IMR-90 (cell line): ENCODE measurements around the gene NPLOC4. TPM values are rescaled to one million over a fixed set of nuclear protein-coding genes. Genes with fewer than 3 reads are reported as not detected.
A peak's percentile ranks its signal among the peaks of the same experiment; 100 is the strongest.

Source experiments
- ATAC-seq: fragments of 200-7000 bp; cut with Tn5 transposase; 2 replicates; pipeline ENCODE4 v1.9.1; 2020; ENCODE audit warnings: low read depth, mild to moderate bottlenecking, moderate library complexity
- Bru-seq: library from RNA; stranded (reverse); fragments of 400-500 nt; gene quantifications from one replicate; lab custom pipeline; 2021; lab: Mats Ljungman, UMichigan
- BruChase-seq, 2 experiments: library from RNA; stranded (reverse); fragments of 400-500 nt; gene quantifications; one replicate each; lab custom pipeline; 2021; lab: Mats Ljungman, UMichigan
- BruUV-seq: library from RNA; stranded (reverse); fragments of 400-500 nt; replicated peaks from 2 replicates; lab custom pipeline; 2021; lab: Mats Ljungman, UMichigan
- CTCF ChIA-PET: fragments of 300-600 bp; formaldehyde crosslinking; extraction: SDS; loops from one replicate; lab custom pipeline; 2021; ENCODE audit warnings: antibody characterized with exemption; lab: Yijun Ruan, JAX
- POLR2A ChIA-PET: fragments of 300-600 bp; sonication (Branson Sonifier 250); formaldehyde crosslinking; loops from one replicate; lab custom pipeline; 2022; ENCODE audit warnings: antibody characterized with exemption; ENCODE audit not compliant: unreplicated experiment; lab: Charles Lee
- DNase-seq: peaks from one replicate; pipeline ENCODE4 v3.0.0; 2013
- H2AFZ ChIP-seq: replicated peaks from 2 replicates; pipeline ENCODE3; 2013; ENCODE audit warnings: low read length, mild to moderate bottlenecking; ENCODE audit not compliant: poor library complexity
- H2AK5ac ChIP-seq: 2 replicates; pipeline ENCODE4 v1.6.1; 2013; ENCODE audit warnings: low read depth, low read length, inconsistent platforms
- H2AK9ac ChIP-seq: replicated peaks from 2 replicates; pipeline ENCODE3; 2013; ENCODE audit warnings: mild to moderate bottlenecking, low read depth, low read length, moderate library complexity; ENCODE audit not compliant: poor library complexity
- H2BK120ac ChIP-seq: 2 replicates; pipeline ENCODE4 v1.6.1; 2013; ENCODE audit warnings: low read depth, low read length, inconsistent platforms
- H2BK15ac ChIP-seq: 3 replicates; pipeline ENCODE4 v1.6.1; 2013; ENCODE audit warnings: low read depth, low read length, inconsistent platforms
- H2BK20ac ChIP-seq: 2 replicates; pipeline ENCODE4 v1.6.1; 2013; ENCODE audit warnings: low read depth, mild to moderate bottlenecking, inconsistent platforms, low read length, moderate library complexity
- H2BK5ac ChIP-seq: 2 replicates; pipeline ENCODE4 v1.6.1; 2013; ENCODE audit warnings: mild to moderate bottlenecking, low read depth, low read length, inconsistent platforms; ENCODE audit not compliant: poor library complexity, severe bottlenecking
- H3K14ac ChIP-seq: replicated peaks from 2 replicates; pipeline ENCODE4 v1.6.1; 2013; ENCODE audit warnings: low read depth, low read length, inconsistent platforms
- H3K18ac ChIP-seq: 2 replicates; pipeline ENCODE4 v1.6.1; 2013; ENCODE audit warnings: low read depth, low read length, control low read depth
- H3K23ac ChIP-seq: 2 replicates; pipeline ENCODE4 v1.6.1; 2013; ENCODE audit warnings: low read depth, low read length, inconsistent platforms
- H3K27ac ChIP-seq: 2 replicates; pipeline ENCODE4 v1.5.1; 2013; ENCODE audit warnings: mild to moderate bottlenecking, control low read depth, low read length; ENCODE audit not compliant: insufficient read depth
- H3K27me3 ChIP-seq: 2 replicates; pipeline ENCODE4 v1.6.1; 2013; ENCODE audit warnings: low read length; ENCODE audit not compliant: control insufficient read depth, insufficient read depth
- H3K36me3 ChIP-seq: 2 replicates; pipeline ENCODE4 v1.6.1; 2013; ENCODE audit warnings: low read length, mixed read lengths; ENCODE audit not compliant: control insufficient read depth, insufficient read depth
- H3K4ac ChIP-seq: 2 replicates; pipeline ENCODE4 v1.6.1; 2013; ENCODE audit warnings: low read depth, low read length, inconsistent platforms
- H3K4me1 ChIP-seq: 2 replicates; pipeline ENCODE4 v1.6.1; 2013; ENCODE audit warnings: low read length, mixed read lengths; ENCODE audit not compliant: control insufficient read depth, insufficient read depth
- H3K4me2 ChIP-seq: 2 replicates; pipeline ENCODE4 v1.6.1; 2013; ENCODE audit warnings: low read depth, mild to moderate bottlenecking, control low read depth, low read length, moderate library complexity
- H3K4me3 ChIP-seq: 2 replicates; pipeline ENCODE4 v1.5.1; 2013; ENCODE audit warnings: low read depth, mild to moderate bottlenecking, control low read depth, low read length, moderate library complexity; ENCODE audit not compliant: insufficient read depth
- H3K56ac ChIP-seq: 2 replicates; pipeline ENCODE4 v1.6.1; 2013; ENCODE audit warnings: low read length, inconsistent platforms; ENCODE audit not compliant: insufficient read depth; ENCODE audit errors: extremely low read depth
- H3K79me1 ChIP-seq, 2 experiments: 2 replicates each; pipeline ENCODE4 v1.6.1; 2013; ENCODE audit warnings: low read length in 2 of 2, inconsistent platforms in 1 of 2, low read depth in 1 of 2
- H3K9ac ChIP-seq: 2 replicates; pipeline ENCODE4 v1.6.1; 2013; ENCODE audit warnings: low read depth, low read length, control low read depth
- H3K9me1 ChIP-seq: 2 replicates; pipeline ENCODE4 v1.6.1; 2013; ENCODE audit warnings: low read length, inconsistent platforms; ENCODE audit not compliant: insufficient read depth
- H3K9me3 ChIP-seq: 2 replicates; pipeline ENCODE4 v1.6.1; 2013; ENCODE audit warnings: low read length; ENCODE audit not compliant: control insufficient read depth, insufficient read depth
- H4K20me1 ChIP-seq: 2 replicates; pipeline ENCODE4 v1.6.1; 2013; ENCODE audit warnings: low read length, inconsistent platforms; ENCODE audit not compliant: insufficient read depth
- H4K5ac ChIP-seq: 2 replicates; pipeline ENCODE4 v1.6.1; 2013; ENCODE audit warnings: mild to moderate bottlenecking, low read depth, low read length, control low read depth
- H4K8ac ChIP-seq, 2 experiments: 2 replicates each; pipeline ENCODE4 v1.6.1; 2013; ENCODE audit warnings: low read depth in 2 of 2, low read length in 2 of 2, control low read depth in 1 of 2, inconsistent platforms in 1 of 2
- H4K91ac ChIP-seq: 2 replicates; pipeline ENCODE4 v1.6.1; 2013; ENCODE audit warnings: low read depth, low read length, inconsistent platforms; ENCODE audit not compliant: insufficient read depth
- CEBPB ChIP-seq: IDR thresholded peaks from 2 replicates; pipeline ENCODE4 v1.6.1; 2012; ENCODE audit warnings: low read depth, low read length, improper control_type of control experiment
- CHD1 ChIP-seq: IDR thresholded peaks from 2 replicates; pipeline ENCODE4 v1.6.1; 2012; ENCODE audit warnings: low read depth, low read length, improper control_type of control experiment
- CTCF ChIP-seq: conservative IDR thresholded peaks from 2 replicates; pipeline ENCODE4 v1.5.1; 2012; ENCODE audit warnings: mild to moderate bottlenecking, low read depth, low read length, improper control_type of control experiment
- ELK1 ChIP-seq: fragments of 150-350 bp; IDR thresholded peaks from 2 replicates; pipeline ENCODE4 v1.6.1; 2016; ENCODE audit warnings: low read depth, mild to moderate bottlenecking, low read length, moderate library complexity, borderline replicate concordance
- FOS ChIP-seq: fragments of 150-350 bp; IDR thresholded peaks from 2 replicates; pipeline ENCODE4 v1.6.1; 2016; ENCODE audit warnings: low read depth, low read length
- MAFK ChIP-seq: IDR thresholded peaks from 2 replicates; pipeline ENCODE4 v1.6.1; 2012; ENCODE audit warnings: low read depth, low read length, improper control_type of control experiment
- MXI1 ChIP-seq: IDR thresholded peaks from 2 replicates; pipeline ENCODE4 v1.6.1; 2012; ENCODE audit warnings: low read depth, mild to moderate bottlenecking, low read length, moderate library complexity, borderline replicate concordance
- POLR2A ChIP-seq: IDR thresholded peaks from 2 replicates; pipeline ENCODE4 v1.6.1; 2012; ENCODE audit warnings: mild to moderate bottlenecking, low read depth, low read length
- RAD21 ChIP-seq: IDR thresholded peaks from 2 replicates; pipeline ENCODE4 v1.6.1; 2012; ENCODE audit warnings: low read length, improper control_type of control experiment
- RFX5 ChIP-seq: IDR thresholded peaks from 2 replicates; pipeline ENCODE4 v1.8.0; 2012; ENCODE audit warnings: low read depth, mild to moderate bottlenecking, low read length, moderate library complexity
- USF2 ChIP-seq: fragments of 150-350 bp; IDR thresholded peaks from 2 replicates; pipeline ENCODE4 v1.6.1; 2017; ENCODE audit warnings: mild to moderate bottlenecking, antibody characterized with exemption, low read length, low read depth
- WGBS, 2 experiments: methylation state at CpG; one replicate each; pipeline versions ENCODE4 v1.1.5 to v1.1.7; 2013; ENCODE audit warnings: missing lambda C conversion rate in 2 of 2; ENCODE audit not compliant: insufficient read length in 1 of 2; ENCODE audit errors: extremely low coverage in 2 of 2; 5-methylcytosine and 5-hydroxymethylcytosine counted together
- dilution Hi-C: fragments of 300-500 bp; cut with HindIII; formaldehyde crosslinking; loops from one replicate; pipeline ENCODE4 v1.14.3; 2018; ENCODE audit warnings: low sequenced_read_pairs; ENCODE audit not compliant: unreplicated experiment
- in situ Hi-C: fragments of 300-500 bp; cut with MboI; formaldehyde crosslinking; loops from 3 replicates; pipeline ENCODE4 v1.14.3; 2019; ENCODE audit warnings: low sequenced_read_pairs, inconsistent platforms, mixed read lengths
- intact Hi-C: fragments of 100-400 bp; cut with micrococcal nuclease; formaldehyde crosslinking; loops from 2 replicates; pipeline ENCODE4 v1.10.0; 2022
- long read RNA-seq: library from polyadenylated mRNA; unstranded; transcript quantifications from one replicate; pipeline ENCODE4 v2.0.0, GENCODE V29; 2021; ENCODE audit not compliant: unreplicated experiment
- polyA plus RNA-seq, 3 experiments: library from polyadenylated mRNA; depleted of rRNA; stranded (reverse); fragments of >200 nt; gene quantifications; 2 replicates each; pipeline ENCODE4 v1.2.3, GENCODE V29; 2012; ENCODE audit warnings: low replicate concordance in 1 of 3
- total RNA-seq: library from RNA; depleted of rRNA; stranded (reverse); fragments of >200 nt; gene quantifications from 2 replicates; pipeline ENCODE4 v1.2.3, GENCODE V29; 2012; rRNA removed

Gene NPLOC4
- total RNA-seq, result 66.1 and 70.4 TPM in 2 replicates
- 74.9 and 78.3 TPM in 2 replicates for polyA plus RNA-seq (2012; rRNA removed)
- 62.7 and 65.1 TPM in 2 replicates for polyA plus RNA-seq (2012; cell fraction: cytosol; rRNA removed)
- 101 and 121 TPM in 2 replicates for polyA plus RNA-seq (2012; cell fraction: nucleus; rRNA removed; ENCODE audit: low replicate concordance)
- percentile 90 among the genes with signal in this experiment for Bru-seq, nascent RNA
- BruChase-seq, experiment 1, labeled RNA remaining after a 6-hour chase, result percentile 95 among the genes with signal in this experiment
- percentile 92 among the genes with signal in this experiment for BruChase-seq, experiment 2, labeled RNA remaining after a 2-hour chase
- long read RNA-seq, full-length matches to known transcripts, result 32 of 107 reads
- long read RNA-seq, partial matches to known transcripts, result 6 of 107 reads
- long read RNA-seq, other reads (novel, unspliced or antisense), result 69 of 107 reads

- Histone ChIP-seq H3K9me3 (no peaks in the 10 kb centered on the region), H3K56ac (peak within 1 kb of the TSS; percentile 62; the same call in 1 of the 2 replicates), H3K36me3 (no peaks in the 10 kb centered on the region), H4K8ac (peak within 1 kb of the TSS; percentile 73 to 95), H2AK9ac (peak within 1 kb of the TSS; percentile 95), H4K91ac (peak within 1 kb of the TSS; percentile 18), H2AFZ (peak within 1 kb of the TSS; percentile 82), H3K14ac (peak within 1 kb of the TSS; percentile 91), H2BK5ac (peak within 1 kb of the TSS; percentile 45), H2BK15ac (no peak within 1 kb of the TSS), H2BK120ac (peak within 1 kb of the TSS; percentile 34), H4K20me1 (peaks cover 45% of the 10 kb centered on the region), H3K4me2 (peak within 1 kb of the TSS; percentile 90), H3K4me1 (peaks cover 8% of the 10 kb centered on the region), H4K5ac (peak within 1 kb of the TSS; percentile 81), H2BK20ac (peak within 1 kb of the TSS; percentile 32; the same call in 1 of the 2 replicates), H3K9ac (peak within 1 kb of the TSS; percentile 75), H3K18ac (peak within 1 kb of the TSS; percentile 33; the same call in 1 of the 2 replicates), H3K27ac (peak within 1 kb of the TSS; percentile 65), H3K27me3 (no peaks in the 10 kb centered on the region), H3K9me1 (peaks cover 14% of the 10 kb centered on the region), H3K79me1 (peaks cover 5 to 25% of the 10 kb centered on the region in 2 experiments; a peak in 2 of 4 replicates), H2AK5ac (peak within 1 kb of the TSS; percentile 62), H3K4ac (peak within 1 kb of the TSS; percentile 74), H3K23ac (peak within 1 kb of the TSS; percentile 97), H3K4me3 (peak within 1 kb of the TSS; percentile 57)
- POLR2A ChIA-PET, result interaction anchor here (0.6 kb wide), 1 partner anchor 15 kb away, joined by 3 read pairs; no protein-coding TSS in a partner anchor
- ATAC-seq (peak; percentile 94), DNase-seq (peak; percentile 80)
- no TSS peak for BruUV-seq
- 0% methylated on average over 36 of the region's 77 CpGs; no CpG with 5 or more reads in 1 of the 2 experiments for WGBS, 2 experiments
- CTCF ChIA-PET, result no interaction called here
- in situ Hi-C loops (no loop called here), dilution Hi-C loops (no loop called here), intact Hi-C loops (loop anchor here (1.0 kb wide), 1 partner anchor 30 kb away; the partner anchor contains the start of genes CCDC137 and OXLD1)
- no peak for TF ChIP-seq CHD1
- TF ChIP-seq USF2, result no peak
- TF ChIP-seq FOS, result no peak
- TF ChIP-seq CTCF, result no peak
- no peak for TF ChIP-seq CEBPB
- TF ChIP-seq POLR2A, result peak; percentile 92
- TF ChIP-seq ELK1, result no peak
- no peak for TF ChIP-seq RFX5
- TF ChIP-seq MAFK, result no peak
- no peak for TF ChIP-seq MXI1
- no peak; the same call in 1 of the 2 replicates for TF ChIP-seq RAD21
Observed at GRCh38 chr17:81636505-81637288, at the start of gene NPLOC4, which contains the start of gene TSPAN10. TSS of gene NPLOC4 (minus strand) at chr17:81637112. CDS start at chr17:81636930, 182 bp downstream. TSS of gene TSPAN10 (plus strand) at chr17:81637196. CDS start at chr17:81642413, 5,217 bp downstream.
